Measurements from ENCODE around the gene KL. TPM values are rescaled to one million over a fixed set of nuclear protein-coding genes. Genes with fewer than 3 reads are reported as not detected.

Gene KL
- total RNA-seq, 2 donors from 2014 or later = 1.1 to 1.9 TPM

DNA sequence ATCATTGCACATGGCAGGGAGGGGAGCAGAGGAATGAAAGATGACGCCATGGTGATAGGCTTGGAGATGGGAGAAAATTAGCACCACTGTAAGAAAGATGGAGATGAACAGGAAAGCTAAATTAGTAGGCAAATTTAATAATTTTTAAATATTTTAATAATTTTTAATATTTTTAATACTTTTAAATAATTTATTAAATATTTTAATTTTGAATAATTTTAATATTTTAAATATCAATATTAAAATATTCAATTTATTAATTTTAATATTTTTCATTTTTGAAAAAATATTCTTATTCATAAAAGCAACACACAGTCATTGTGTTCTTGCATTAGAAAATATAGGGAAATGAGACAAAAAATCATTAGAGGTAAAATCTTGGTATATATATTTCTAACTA is 15.9 kb upstream of the KL start:
- no peak for ATAC-seq (ENCODE audit: insufficient number of reproducible peaks, low FRiP score, low read depth)
- Histone ChIP-seq H3K27ac (no peak overlapping the region), H3K27me3 (replicated peaks; ENCODE audit: insufficient read depth) (no peaks in the 10 kb centered on the region), H3K36me3 (no peaks in the 10 kb centered on the region), H3K4me3 (no peak overlapping the region), H3K9me3 (no peaks in the 10 kb centered on the region), H3K4me1 (ENCODE audit: control insufficient read depth in 1 of 2, low read depth in 2 of 2) (no peaks in the 10 kb centered on the region)
- DNase-seq (ENCODE audit: low spot score) = no peak
- TF ChIP-seq CTCF (IDR thresholded peaks at IDR 0.05) = no peak

DNA sequence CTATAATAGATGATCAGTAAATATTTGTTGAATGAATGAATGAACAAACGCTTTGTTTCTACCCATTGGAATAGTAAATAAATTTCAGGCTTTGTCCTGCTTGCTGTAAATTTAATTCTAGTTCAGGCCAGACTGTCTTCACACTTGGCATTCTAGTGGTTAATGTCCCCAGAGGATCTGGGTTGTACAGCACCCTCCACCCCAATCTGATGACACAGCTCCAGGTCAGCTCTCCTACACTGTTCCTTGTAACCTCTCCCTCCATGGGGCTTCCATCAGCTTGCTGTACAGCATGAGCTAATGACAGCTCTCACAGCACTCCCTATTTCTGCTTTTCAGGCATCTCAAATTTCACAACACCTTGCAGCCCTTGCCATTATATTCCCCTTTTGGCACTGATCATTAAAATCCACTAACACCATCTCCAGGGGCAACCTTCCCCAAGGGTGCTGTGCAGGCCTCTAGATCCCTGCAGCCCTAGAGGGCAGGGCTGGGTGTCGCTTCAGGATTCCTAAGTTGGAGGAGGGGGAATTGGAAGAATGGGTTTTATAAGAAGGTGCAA is 12.7 kb upstream of the KL start:
- Histone ChIP-seq H3K27me3 (replicated peaks; ENCODE audit: insufficient read depth) (no peaks in the 10 kb centered on the region), H3K36me3 (no peaks in the 10 kb centered on the region), H3K27ac (no peak overlapping the region), H3K4me3 (no peak overlapping the region), H3K4me1 (ENCODE audit: control insufficient read depth in 1 of 2, low read depth in 2 of 2) (no peaks in the 10 kb centered on the region), H3K9me3 (peaks cover 5% of the 10 kb centered on the region)
- no peak for DNase-seq (ENCODE audit: low spot score)
- ATAC-seq (ENCODE audit: insufficient number of reproducible peaks, low FRiP score, low read depth) = no peak
- TF ChIP-seq CTCF (IDR thresholded peaks at IDR 0.05) = no peak

DNA sequence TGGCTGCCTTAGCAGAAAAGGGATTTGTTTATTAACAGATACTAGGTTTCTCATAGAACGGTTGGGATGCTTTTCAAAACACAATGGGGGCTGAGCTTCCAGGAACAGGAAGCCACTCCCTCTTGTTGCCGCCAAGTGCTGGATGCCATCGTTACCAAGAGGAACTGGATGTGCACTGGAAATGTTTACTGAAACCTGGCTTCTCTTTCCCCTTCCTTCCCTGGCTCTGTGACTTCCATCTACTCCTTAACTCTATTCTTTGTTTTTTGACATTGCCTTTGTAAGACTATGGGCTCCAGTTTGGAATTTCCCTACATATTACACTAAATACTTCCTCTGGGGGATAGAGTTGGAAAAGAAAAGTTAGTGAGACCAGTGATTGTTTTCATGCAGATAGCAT is 11.7 kb upstream of the KL start:
- H3K27me3 ChIP-seq (replicated peaks; ENCODE audit: insufficient read depth) = no peaks in the 10 kb centered on the region
- TF ChIP-seq CTCF (IDR thresholded peaks at IDR 0.05) = no peak
- DNase-seq (ENCODE audit: low spot score) = no peak
- no peaks in the 10 kb centered on the region for H3K4me1 ChIP-seq (ENCODE audit: control insufficient read depth in 1 of 2, low read depth in 2 of 2)
- peaks cover 5% of the 10 kb centered on the region for H3K9me3 ChIP-seq
- peak overlapping the region in 1 of 2 donors; percentile 18 for H3K27ac ChIP-seq
- H3K36me3 ChIP-seq = no peaks in the 10 kb centered on the region
- no peak overlapping the region for H3K4me3 ChIP-seq
- peak; percentile 12 for ATAC-seq (ENCODE audit: insufficient number of reproducible peaks, low FRiP score, low read depth)

DNA sequence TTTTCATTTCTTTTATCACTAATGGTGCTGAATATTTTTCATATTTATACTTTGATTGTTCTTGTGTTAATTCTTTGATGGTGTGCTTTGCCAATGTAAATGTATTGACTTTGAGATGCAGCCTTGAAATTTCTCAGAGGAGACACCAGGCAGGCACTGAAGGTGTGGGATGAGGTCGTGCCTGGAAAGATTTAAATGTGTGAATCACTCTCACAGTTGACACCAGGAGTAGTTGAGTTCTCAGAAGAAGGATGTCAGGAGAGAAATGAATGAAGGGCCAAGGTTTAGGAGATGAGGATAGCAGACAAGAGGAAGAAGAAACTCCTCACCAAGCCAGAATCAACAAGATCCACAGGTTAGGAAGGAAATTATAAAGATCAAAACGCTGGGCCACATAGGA is 10.1 kb upstream of the KL start:
- no peak for ATAC-seq (ENCODE audit: insufficient number of reproducible peaks, low FRiP score, low read depth)
- Histone ChIP-seq H3K9me3 (peaks cover 5% of the 10 kb centered on the region), H3K27ac (no peak overlapping the region), H3K27me3 (replicated peaks; ENCODE audit: insufficient read depth) (no peaks in the 10 kb centered on the region), H3K4me3 (no peak overlapping the region), H3K36me3 (no peaks in the 10 kb centered on the region), H3K4me1 (ENCODE audit: control insufficient read depth in 1 of 2, low read depth in 2 of 2) (no peaks in the 10 kb centered on the region)
- DNase-seq (ENCODE audit: low spot score) = no peak
- no peak for TF ChIP-seq CTCF (IDR thresholded peaks at IDR 0.05)

DNA sequence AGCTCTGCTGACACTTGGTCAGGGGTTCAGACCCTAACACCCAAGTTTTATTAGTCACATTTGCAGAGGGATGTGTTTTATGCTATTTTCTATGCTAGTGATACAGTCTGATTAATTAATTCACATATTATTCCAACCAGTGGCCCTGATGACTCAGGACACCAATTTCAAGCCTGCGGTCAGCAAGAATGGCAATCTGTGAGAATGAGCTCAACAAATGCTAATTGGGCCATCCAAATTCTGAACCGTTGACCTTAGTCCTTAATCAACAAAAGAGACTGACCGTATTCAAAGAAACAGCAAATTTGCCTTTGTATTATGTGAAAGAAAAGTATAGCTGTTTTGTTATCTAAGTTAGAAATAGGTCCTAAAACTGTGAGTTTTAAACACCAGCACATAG is 9.6 kb upstream of the KL start:
- no peak for DNase-seq (ENCODE audit: low spot score)
- no peak overlapping the region for H3K27ac ChIP-seq
- ATAC-seq (ENCODE audit: insufficient number of reproducible peaks, low FRiP score, low read depth) = no peak

More for the DNA sequence above, 9.6 kb upstream of the KL start:
- H3K4me1 ChIP-seq (ENCODE audit: control insufficient read depth in 1 of 2, low read depth in 2 of 2) = no peaks in the 10 kb centered on the region
- no peak overlapping the region for H3K4me3 ChIP-seq
- H3K9me3 ChIP-seq = peaks cover 5% of the 10 kb centered on the region
- TF ChIP-seq CTCF (IDR thresholded peaks at IDR 0.05) = no peak
- H3K27me3 ChIP-seq (replicated peaks; ENCODE audit: insufficient read depth) = no peaks in the 10 kb centered on the region
- no peaks in the 10 kb centered on the region for H3K36me3 ChIP-seq
